GM19099 (cell line): ENCODE results near the gene SERGEF.

ENCODE experiments used
- POLR2A ChIP-seq: IDR thresholded peaks from 3 replicates; pipeline ENCODE4 v1.6.1; 2011; ENCODE audit warnings: low read depth; ENCODE audit not compliant: insufficient read length; ENCODE audit errors: extremely low read depth

Gene SERGEF

DNA sequence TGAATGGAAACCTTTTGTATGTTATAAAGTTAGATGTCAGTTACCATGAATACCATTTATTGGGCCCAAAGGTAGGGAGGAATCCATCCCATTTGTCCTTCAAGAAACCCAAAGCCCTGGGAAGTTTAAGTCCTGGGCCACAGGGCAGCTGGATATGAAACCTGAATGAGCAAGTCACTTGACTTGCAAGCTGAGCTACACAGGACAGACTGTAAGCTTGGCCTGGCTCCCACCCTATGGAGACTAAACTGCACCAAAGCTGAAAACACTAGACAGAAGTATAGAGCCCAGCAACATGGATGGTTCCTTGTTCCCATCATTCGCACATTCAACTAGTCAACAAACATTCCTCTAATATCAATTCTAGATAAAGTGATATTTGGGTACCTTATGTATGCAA is 207.0 kb downstream of the SERGEF start:
- TF ChIP-seq POLR2A: no peak

DNA sequence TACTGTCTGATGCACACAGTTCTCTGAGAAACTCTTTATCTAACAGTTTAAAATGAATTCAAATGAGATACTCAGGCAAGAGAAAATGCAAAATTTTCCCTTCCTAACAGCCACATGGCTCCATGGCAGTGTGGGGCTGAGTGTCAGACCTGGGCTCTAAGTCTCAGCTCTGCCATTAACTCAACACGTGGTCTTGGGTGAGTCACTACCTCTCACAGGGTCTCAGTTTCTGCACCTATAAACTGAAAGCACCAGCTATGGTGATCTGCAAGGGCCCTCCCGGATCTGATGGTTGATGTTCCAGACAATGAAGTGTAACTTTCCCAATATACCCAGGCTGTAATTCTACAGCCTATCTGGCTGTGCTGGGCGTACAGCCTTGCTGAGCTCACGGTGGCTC is 207.8 kb downstream of the SERGEF start:
- TF ChIP-seq POLR2A: no peak

DNA sequence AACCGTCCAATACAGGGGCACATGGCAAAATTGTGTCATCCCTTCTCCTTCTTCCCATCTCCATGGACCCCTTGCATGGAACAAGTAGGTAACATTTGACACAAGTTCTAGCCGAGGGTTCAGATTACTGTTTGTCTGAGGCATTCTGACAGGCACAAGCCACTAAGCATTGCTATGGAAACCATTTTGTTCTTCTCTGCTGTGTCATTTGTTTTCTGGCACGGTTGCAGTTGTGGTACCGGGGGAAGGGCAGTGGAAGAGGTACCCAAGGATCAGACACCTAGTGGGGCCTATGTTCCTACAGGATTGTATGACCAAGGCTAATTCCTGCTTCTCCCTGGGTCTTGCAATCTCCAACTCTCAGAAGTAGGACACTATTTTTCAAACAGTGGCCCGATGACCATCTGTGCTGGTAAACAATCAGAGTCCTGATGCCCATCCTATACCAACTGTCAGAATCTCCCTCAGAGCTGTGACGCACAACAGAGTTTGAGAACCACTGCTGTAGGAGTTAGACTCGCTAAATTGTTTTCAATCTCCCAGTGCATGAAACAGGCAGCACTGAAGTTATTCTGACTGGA is 209.0 kb downstream of the SERGEF start:
- TF ChIP-seq POLR2A: no peak

DNA sequence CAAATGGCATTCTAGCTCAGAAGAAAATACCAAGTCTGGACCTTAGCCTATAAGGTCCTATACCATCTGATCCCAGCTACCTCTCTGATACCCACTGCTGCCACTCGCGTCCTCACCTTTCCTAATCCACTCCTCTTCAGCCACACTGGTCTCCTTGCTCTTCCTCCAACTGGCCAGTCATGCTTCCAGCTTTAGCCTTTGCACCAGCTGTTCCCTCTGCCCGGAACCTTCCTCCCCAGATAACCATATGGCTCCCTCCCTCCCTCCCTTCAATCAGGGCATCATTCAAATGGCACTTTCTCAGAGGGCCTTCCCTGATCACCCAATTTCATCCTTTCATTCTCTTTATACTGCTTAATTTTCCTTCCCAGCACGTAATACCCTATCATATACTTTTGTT is 210.4 kb downstream of the SERGEF start:
- no peak for TF ChIP-seq POLR2A

DNA sequence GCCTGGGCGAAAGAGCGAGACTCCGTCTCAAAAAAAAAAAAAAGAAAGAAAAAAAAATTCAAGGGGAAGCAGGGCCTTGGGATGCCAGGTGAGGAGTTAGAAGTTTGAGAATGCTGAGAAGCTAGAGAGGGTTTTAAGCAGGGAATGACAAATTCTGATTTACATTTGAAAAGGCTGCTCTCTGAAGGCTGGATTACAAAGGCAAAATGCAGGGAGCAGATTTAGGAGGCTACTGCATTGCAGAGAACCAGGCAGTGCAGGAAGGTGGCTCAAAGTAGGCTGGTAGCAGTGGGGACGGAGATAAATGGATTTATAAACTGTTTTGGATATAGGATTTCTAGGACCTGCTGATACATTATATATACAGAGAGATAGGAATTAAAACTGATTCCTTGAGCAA is 211.7 kb downstream of the SERGEF start:
- no peak for TF ChIP-seq POLR2A

DNA sequence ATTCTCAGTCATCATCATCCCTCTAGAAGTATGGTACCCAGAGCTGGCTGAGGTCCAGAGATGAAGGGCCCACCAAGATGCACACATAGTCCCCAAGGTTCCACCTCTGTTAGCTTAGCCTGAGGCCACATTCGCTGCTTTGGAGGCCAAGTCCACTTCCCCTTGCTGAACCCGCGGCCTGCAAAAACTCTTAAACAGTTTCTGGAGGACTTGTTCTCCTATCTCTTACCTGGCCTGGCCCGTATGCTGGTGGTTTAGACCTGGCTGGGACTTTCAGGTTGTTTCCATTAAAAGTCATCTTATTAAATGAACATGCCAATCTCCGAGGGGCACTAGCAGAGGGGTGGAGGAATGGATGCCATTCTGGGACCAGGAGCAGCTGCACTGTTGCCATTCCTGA is 213.7 kb downstream of the SERGEF start:
- no peak for TF ChIP-seq POLR2A

DNA sequence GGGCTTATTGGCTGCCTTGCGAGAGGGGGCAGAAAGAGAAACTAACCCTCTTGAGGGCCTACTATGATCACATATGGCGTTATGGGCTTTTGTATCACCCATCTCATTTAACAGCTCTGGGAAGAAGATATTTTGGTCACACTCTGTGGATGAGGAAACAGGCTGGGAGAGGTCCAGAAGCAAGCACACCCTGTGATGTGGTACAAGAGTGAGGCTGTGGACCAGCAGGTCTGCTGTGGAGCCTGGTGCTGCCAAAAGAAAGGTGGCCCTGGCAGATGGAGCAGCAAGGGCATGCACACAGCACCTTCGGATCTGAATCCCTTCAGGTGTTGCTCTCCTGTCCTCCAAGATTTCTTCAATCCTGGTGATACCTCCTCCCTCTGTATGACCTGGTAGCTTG is 214.1 kb downstream of the SERGEF start:
- no peak for TF ChIP-seq POLR2A

DNA sequence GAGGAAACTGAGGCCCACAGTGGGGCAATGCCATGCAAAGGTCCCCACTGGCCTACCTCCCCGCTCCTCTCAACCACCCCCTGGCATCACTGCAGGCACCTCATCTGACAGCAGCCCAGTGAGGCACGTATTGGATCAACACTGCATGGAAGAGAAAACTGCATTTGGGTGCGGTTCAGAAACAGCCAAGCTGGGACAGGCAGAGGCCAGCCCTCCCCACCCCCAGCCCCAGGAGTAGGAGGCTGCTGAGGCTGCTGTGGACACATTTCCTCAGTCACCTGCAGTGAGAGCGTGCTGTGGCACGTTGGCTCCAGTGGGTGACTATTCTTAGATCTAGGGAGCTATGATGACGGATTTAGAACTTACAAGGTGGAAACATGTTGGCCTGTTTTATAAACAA is 214.6 kb downstream of the SERGEF start:
- no peak for TF ChIP-seq POLR2A

DNA sequence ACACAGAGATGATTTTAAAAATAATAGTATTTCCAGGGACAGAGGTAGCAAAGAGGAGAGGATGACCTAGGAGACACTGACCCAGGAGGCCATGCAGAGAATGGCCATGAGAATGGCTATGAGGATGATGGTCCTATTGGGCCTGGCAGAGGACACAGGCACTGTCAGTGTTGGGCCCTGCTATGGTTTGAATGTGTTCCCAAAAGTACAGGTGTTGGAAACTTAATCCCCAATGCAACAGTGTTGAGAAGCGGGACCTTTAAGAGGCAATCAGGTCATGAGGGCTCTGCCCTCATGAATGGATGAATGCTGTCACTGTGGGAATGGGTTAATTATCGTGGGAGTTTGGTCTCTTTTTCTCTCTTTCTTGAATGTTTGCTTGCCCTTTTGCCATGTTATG is 216.7 kb downstream of the SERGEF start:
- no peak for TF ChIP-seq POLR2A

DNA sequence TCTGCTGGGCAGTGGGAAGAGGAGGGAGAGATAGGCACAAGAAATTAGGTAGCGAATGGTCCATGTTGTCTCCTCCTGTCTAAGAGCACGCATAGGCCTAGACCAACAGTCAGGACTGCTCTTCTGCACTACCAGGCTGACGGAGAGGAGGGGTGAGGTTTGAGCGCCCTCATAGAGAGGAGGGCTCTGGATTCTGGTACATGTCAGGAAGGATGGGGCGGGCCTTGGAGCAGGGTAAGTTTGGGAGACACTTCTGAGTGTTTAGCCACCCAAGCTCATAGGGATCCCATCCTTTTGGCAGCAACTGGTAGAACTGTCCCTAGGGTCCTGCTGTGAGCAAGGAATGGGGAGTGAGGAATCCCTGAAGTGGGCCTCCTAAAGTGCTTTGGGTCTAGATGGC is 217.9 kb downstream of the SERGEF start:
- no peak for TF ChIP-seq POLR2A

DNA sequence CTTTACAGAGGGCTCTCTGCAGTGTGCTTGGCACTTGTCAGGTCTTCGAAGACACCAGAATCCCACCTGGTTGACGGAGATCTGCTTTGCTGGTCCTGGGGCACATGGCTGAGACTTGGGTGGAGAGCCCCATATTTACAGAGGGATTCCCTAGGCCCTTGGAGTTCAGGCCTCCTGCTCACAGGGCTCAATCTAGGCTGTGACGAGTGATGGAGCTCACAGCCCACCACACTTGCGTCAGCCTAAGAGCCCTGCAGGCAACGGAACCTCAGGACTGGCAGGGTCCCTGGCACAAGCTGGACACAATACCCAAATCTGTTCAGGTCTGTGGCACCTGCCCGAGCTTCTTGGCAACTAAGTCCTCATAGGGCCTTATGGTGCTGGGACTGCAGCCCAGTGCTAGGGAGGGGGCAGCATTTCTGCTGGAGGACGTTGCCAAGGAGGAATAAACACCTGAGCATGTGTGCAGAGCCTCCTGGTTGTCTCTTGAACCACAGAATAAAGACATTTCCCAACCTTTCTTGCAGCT is 219.1 kb downstream of the SERGEF start:
- no peak for TF ChIP-seq POLR2A

DNA sequence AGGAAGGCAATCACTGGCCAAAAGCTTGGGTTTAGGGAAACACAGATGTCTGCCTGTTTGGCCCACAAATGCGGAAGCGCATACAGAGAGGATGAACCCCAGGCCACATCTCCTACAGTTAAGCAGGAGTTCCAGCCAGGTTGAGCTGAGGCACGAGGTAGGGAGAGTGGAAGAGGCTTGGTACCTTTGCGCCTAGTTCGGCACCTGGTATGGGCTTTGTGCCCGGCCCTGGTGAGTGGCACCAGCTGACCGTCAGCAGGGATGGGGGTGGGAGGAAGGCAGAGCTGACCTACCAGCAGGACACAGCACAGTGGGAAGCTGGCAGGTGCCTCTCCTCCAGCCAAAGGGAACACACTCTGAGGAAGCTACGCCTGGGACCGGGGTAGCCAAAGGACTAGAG is 220.7 kb downstream of the SERGEF start:
- TF ChIP-seq POLR2A: no peak

DNA sequence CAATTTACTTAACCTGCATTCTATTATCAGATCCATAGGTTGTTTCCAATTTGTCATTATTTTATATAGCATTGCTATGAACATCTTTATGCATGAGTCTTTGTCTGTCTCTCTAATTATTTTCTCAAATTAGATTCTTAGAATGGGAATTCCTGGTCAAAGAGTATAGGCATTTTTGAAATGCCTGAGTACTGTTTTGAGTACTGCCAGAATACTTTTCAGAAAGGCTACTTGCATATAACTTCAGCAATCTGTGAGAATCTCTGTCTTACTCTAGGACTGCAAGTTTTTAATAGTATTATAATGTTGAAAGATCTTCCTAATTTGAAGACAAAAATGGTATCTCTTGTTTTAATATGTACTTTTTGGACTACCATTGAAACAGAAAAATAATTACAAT is 221.7 kb downstream of the SERGEF start:
- no peak for TF ChIP-seq POLR2A

DNA sequence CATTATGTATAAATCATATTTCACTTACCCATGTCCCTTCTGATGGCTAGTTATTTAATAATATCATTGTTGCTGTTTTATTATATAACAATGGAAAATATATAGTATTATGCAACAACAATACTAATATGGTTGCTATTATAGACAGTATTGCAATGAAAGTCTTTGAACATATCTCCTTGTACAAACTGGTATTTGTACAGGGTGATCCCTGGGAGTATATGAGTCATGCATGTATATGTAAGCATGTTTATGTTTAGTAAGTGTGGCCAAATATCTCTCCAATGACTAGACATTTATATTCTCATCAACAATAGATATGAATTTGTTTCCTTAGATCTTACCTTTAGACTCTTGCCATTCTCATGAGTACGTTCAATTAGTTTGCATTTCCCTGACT is 222.4 kb downstream of the SERGEF start:
- TF ChIP-seq POLR2A: no peak

DNA sequence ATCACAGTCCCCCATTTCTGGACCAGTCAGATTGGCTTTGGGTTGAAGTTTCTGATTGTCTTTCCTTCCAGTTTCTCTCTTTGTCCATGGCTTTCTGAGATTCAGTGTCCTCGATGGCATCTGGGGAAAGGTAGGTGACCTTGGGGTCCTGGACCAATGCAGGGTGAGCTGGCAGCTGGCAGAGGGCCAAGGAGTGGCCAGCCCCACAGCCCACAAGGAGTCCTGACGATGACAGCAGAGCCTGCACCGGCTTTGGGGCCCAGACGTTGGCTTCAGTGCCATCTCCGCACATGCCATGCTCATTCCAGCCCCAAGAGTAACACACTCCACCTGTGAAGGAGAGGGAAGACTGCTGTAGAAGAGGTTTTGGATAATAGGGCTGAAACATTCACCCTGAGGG is 224.8 kb downstream of the SERGEF start:
- TF ChIP-seq POLR2A: no peak

DNA sequence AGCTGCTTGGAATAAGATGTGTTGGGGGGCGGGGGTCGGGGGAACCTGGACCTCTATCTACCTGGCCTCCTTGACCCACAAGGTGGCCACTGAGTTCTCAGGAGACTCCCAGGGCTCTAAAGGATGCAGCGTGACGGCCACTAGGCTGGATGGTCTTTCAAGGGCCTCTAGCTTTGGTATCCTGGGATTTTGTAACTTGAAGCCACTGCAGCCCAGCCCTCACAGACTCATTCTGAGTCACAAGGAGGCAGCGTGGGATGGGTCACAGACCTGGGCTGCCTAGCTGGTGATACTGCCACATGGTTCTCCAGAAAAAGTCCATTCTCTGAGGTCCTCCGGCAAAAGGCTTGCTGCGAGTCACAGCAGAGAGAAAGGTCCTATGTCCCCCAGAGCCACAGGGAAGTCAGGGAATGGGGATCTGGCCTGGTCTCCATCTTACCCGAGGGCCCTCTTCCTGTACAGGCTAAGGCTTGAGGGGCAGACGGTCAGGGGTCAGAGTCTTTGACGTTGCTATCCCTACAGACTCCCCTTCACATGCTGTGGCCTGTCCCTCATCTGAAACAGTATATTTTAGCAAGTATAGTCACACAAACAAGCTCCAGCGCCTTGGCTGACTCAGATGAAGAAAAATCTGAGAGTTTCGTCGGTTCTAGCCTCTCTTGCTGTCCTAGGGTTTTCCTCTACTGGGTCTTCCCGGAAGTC is 225.9 kb downstream of the SERGEF start:
- TF ChIP-seq POLR2A: no peak

DNA sequence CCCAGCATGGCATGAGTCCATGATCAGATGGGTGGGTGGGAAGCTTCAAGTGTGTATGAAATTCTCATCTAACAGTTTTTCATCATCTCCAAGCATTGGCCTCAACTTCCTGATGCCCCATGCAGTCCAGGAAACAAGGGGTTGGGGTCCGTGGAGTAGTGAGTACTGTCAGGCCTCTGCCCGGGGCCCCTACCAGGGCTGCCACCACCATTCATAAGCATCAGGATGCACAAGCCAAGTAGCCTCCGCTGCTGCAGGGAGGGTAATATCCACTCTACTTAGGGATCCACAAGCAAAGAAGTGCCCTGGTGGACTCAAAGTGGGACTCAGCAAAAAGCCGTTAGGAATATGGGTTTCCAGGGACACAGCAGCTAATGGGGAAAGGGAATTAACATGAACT is 229.0 kb downstream of the SERGEF start:
- no peak for TF ChIP-seq POLR2A
